ENCODE results near the gene SOCS2. TPM values are rescaled to one million over a fixed set of nuclear protein-coding genes. Genes with fewer than 3 reads are reported as not detected.

The SOCS2 gene
- total RNA-seq, 1 donor from 2014 or later, result 19.5 TPM

- Mint-ChIP-seq H3K27me3 (ENCODE audit: unreplicated experiment) (peaks cover 3% of the 10 kb centered on the region), H3K4me1 (ENCODE audit: unreplicated experiment) (no peaks in the 10 kb centered on the region), H3K9me3 (ENCODE audit: unreplicated experiment) (no peaks in the 10 kb centered on the region), H3K36me3 (ENCODE audit: low read depth, unreplicated experiment) (no peaks in the 10 kb centered on the region), H3K27ac (ENCODE audit: unreplicated experiment) (no peak overlapping the region), H3K4me3 (ENCODE audit: unreplicated experiment) (no peak overlapping the region)
- TF ChIP-seq CTCF (IDR thresholded peaks at IDR 0.05; ENCODE audit: unreplicated experiment), result no peak
- no peak for DNase-seq (ENCODE audit: low spot score)
These were observed 53.7 kb downstream of the SOCS2 start for GRCh38 chr12:93626160-93626559.

Other genes with a start within 250 kb of the SOCS2 start
- gene NUDT4, start 194.8 kb upstream of the SOCS2 start, total RNA-seq (ENCODE audit: unreplicated experiment), result 91.7 TPM
- 150 TPM for gene UBE2N, start 130.7 kb upstream of the SOCS2 start, total RNA-seq (ENCODE audit: unreplicated experiment)
- 34.6 TPM for gene MRPL42, start 105.2 kb upstream of the SOCS2 start, total RNA-seq (ENCODE audit: unreplicated experiment)
- 6.5 TPM for gene CRADD, start 104.7 kb downstream of the SOCS2 start, total RNA-seq (ENCODE audit: unreplicated experiment)

Measured in endothelial cell (in vitro differentiated cells).